Astrocyte of the spinal cord (primary cell): ENCODE measurements around the gene L3MBTL1.

Experiments
- DNase-seq: peaks from one replicate; pipeline ENCODE4 v3.0.0; 2011; ENCODE audit warnings: low read depth, low spot score
- H3K4me3 ChIP-seq: 2 replicates; pipeline ENCODE4 v1.5.1; 2011; ENCODE audit warnings: low read depth, mild to moderate bottlenecking, low read length, moderate library complexity
- CTCF ChIP-seq: IDR thresholded peaks from 2 replicates; pipeline ENCODE4 v1.5.1; 2012; ENCODE audit warnings: low read depth, mild to moderate bottlenecking, low read length, inconsistent platforms
- in situ Hi-C: cut with HindIII; loops from 2 replicates; pipeline ENCODE4 v1.10.0; 2017; ENCODE audit warnings: low sequenced_read_pairs

Gene L3MBTL1

GRCh38 chr20:43569282-43569681 is 61.8 kb downstream of the L3MBTL1 start:
- H3K4me3 ChIP-seq: no peak overlapping the region
- in situ Hi-C loops: no loop called here
- no peak for TF ChIP-seq CTCF
- DNase-seq: no peak

- no peak overlapping the region for H3K4me3 ChIP-seq
- TF ChIP-seq CTCF: no peak
- DNase-seq: no peak
- in situ Hi-C loops: no loop called here
Observed at GRCh38 chr20:43570496-43570895, 63.0 kb downstream of the L3MBTL1 start.

- DNase-seq: no peak
- in situ Hi-C loops: no loop called here
- no peak overlapping the region for H3K4me3 ChIP-seq
- TF ChIP-seq CTCF: no peak
Observed at GRCh38 chr20:43571310-43571709, 63.8 kb downstream of the L3MBTL1 start.

GRCh38 chr20:43571771-43572170 is 64.3 kb downstream of the L3MBTL1 start:
- no peak for DNase-seq
- no peak overlapping the region for H3K4me3 ChIP-seq
- in situ Hi-C loops: no loop called here
- TF ChIP-seq CTCF: no peak

- no peak for DNase-seq
- TF ChIP-seq CTCF: no peak
- in situ Hi-C loops: no loop called here
- no peak overlapping the region for H3K4me3 ChIP-seq
Observed at GRCh38 chr20:43572891-43573290, 65.4 kb downstream of the L3MBTL1 start.

GRCh38 chr20:43576108-43576507 is 68.6 kb downstream of the L3MBTL1 start:
- TF ChIP-seq CTCF: no peak
- H3K4me3 ChIP-seq: no peak overlapping the region
- no peak for DNase-seq
- in situ Hi-C loops: no loop called here
